HG02642 (cell line): ENCODE data around the gene TUBGCP6.
"Not testable (repeated sequence)": the region's sequence is repeated elsewhere in the genome, so short reads cannot be mapped to it uniquely, and the experiment has no call there.

Source experiments
- ATAC-seq: cut with Tn5 transposase; IDR thresholded peaks from one replicate; pipeline ENCODE4 v1.9.1; 2021; ENCODE audit warnings: mild to moderate bottlenecking; ENCODE audit not compliant: unreplicated experiment, poor library complexity

The TUBGCP6 gene

DNA sequence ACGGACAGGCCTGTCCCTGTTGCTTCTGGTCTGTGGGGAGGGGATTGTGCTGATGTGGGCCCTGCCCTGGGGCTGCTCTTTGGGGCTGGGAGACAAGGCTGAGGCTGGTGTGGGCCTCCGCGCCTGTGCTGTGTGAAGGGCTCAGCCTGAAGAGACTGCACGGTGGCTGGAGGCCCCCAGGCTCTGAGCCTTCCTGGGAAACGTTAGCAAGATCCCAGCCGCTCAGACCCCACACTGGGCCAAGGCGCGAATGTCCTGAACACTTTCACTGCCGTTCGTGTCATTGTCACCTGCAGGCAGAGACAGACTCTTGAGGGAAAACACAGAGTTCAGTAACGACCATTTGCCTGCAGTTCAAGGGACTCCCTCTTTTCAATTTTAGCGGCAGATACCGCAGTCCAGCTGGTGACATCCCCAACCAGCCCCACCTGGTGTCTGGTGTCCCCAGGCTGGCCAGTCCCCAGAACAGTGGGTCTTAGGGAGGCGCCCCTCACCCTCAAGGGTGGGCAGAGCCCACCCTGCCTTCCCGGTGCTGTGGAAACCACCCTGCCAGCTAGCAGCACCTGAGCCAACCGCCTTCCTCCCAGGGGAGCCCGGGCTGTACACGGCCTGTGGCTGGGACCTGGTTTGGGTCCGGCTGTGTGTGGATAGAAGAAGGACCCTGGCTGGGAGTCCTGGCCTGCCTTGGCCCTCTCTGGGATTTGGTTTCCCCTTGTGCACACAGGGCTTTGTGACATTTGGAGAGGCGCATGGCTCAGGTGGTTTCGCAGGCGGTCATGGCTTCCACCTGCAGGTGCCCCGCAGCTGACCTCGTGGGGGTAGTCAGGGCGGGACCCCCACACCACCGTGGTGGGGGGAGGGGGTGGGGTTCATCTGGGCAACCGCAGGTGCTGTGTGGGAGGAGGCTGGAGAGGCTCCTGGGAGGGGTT is 68.6 kb downstream of the TUBGCP6 start:
- no peak for ATAC-seq

DNA sequence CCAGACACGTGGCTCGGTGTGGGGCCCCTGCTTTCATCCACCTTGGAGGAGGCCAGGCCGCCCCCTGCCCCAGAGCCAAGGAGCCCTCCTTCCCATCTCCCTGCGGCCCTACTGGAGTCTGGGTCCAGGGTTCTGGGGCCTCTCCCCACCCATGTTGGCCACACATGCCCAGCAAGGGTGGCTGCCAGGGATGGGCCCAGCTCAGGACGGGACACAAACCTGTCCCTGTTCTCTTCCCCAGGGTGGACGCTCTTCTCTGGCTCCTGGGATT is 69.7 kb downstream of the TUBGCP6 start:
- no peak for ATAC-seq

DNA sequence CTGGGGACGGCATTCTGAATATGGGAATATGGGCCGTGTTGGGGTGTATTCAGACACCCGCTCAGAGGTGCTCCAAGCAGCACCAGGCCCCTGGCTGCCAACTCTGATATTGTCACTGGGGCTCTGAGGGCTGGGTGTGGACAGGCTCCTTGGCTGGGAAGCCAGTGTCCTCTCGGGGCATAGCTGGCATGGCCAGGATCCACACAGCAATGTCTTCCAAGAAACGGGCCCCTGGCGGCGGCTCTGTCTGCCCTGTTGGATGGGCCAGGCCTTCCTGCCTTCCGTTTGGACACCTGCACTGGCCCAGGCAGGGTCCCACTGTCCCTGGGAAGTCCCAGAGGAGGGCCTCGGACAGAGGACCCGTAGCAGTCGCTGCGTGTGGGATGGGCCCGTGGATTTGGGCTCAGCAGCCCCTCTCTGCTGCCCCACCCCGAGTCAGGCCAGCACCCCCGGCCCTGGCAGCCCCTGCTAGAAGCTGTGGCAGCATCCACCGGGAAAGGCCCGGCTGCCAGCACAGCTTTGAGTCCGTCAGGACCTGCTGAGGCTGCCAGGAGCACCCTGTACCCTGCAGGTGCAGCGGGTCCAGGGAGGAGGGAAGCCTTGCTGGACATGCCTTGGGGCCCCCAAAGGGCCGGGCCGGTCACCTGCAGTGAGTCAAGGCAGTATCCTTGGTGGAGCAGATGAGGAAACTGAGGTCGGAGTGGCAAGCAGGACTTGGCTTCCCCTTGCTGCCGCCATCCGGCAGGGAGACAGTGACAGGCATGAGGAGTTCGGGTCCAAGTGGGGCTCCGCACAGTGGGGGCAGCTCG is 70.2 kb downstream of the TUBGCP6 start:
- ATAC-seq: no peak

DNA sequence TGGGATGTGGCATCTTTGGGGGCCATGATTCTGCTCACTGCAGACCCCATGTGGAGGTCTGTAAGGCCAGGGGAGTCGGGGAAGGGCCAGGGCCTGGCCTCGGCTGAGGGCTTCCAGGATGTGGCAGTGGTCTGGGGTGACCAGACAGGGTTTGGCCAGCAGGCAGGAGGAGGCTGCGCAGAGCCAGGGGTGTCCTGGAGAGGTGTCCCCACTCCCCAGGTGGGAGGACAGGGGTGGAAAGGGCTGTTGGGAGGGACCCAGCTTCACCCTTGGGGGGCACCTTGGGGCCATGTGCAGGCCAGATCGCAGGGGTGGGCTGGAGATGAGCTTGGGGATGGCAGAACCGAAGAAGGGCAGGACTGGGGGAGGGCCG is 70.9 kb downstream of the TUBGCP6 start:
- no peak for ATAC-seq

DNA sequence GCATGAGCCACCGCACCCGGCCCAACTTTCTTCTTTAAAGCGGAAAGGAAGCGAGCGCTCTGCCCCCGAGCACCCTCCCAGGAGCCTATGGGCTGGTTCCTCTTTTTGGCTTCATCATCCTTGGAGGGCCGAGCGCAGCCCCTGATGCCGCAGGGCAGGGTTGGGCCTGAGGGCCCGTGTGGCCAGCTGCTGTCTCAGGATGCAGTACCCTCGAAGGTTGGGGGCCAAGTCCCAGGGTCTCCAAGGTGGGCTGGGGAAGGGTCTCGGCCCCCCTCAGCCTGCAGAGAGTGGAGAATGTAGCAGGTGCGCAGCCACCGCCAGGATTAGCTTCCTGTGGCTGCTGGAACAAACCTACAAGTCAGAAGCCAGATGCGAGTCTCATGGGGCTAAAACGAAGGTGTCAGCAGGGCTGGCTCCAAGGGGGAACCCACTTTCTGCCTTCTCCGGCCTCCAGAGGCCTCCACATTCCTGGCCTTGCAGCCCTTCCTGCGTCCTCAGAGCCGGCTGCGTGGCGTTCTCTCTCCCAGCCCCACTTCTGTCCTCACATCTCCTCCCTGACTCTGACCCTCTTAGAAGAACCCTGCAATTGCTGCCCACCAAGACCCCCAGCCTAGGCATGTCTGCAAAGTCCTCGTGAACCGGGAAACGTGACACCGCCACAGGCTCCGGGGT is 71.4 kb downstream of the TUBGCP6 start:
- no peak for ATAC-seq

DNA sequence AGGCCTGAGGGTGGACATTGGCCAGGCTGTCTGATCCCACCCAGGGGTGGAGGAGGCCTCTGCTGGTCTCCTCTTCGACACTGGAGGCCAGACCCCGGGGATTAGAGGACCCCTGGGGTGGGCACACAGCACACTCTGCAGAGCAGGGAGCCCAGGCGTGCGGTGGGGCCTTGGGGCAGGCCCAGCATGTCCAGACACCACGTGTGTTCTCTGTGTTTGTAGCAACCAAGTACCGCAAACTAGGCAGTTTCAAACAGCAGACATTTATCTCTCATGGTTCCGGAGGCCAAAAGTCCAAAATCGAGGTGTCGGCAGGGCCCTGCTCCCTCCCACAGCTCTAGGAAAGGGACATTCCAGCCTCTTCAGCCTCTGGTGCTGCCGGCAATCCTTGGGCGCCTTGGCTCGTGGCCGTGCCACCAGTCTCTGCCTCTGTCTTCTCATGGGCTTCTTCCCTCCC is 72.8 kb downstream of the TUBGCP6 start:
- ATAC-seq: no peak

DNA sequence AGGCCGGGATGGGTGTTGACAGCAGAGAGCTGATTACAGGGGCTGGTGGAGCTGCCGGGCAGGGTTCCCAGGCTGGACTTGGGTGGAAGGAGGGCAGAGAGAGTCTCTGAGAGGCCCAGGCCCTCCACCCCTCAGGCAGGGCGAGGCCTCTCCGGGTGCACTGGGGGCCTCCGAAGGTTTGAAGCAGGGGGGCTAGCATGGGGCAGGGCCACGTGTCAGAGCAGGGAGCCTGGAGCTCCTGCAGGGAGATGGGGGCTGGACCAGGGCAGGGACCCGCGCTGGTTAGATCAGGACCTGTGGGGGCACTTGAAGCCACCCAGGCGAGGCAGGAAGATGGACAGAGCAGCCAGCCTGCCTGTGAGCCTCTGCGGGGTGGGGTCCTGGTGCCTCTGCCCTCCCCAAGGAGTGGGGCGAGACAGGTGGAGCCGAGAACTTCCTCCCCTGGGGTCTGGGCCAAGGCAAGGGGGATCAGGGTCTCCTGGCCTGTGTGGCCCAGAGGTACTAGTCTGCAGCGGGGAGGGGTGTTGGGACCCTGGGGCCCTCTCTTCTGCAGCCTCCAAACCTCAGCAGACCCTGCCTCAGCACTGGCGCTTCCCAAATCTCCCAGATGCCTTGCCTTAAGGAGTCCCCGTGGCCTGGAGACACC is 73.4 kb downstream of the TUBGCP6 start:
- ATAC-seq: no peak

DNA sequence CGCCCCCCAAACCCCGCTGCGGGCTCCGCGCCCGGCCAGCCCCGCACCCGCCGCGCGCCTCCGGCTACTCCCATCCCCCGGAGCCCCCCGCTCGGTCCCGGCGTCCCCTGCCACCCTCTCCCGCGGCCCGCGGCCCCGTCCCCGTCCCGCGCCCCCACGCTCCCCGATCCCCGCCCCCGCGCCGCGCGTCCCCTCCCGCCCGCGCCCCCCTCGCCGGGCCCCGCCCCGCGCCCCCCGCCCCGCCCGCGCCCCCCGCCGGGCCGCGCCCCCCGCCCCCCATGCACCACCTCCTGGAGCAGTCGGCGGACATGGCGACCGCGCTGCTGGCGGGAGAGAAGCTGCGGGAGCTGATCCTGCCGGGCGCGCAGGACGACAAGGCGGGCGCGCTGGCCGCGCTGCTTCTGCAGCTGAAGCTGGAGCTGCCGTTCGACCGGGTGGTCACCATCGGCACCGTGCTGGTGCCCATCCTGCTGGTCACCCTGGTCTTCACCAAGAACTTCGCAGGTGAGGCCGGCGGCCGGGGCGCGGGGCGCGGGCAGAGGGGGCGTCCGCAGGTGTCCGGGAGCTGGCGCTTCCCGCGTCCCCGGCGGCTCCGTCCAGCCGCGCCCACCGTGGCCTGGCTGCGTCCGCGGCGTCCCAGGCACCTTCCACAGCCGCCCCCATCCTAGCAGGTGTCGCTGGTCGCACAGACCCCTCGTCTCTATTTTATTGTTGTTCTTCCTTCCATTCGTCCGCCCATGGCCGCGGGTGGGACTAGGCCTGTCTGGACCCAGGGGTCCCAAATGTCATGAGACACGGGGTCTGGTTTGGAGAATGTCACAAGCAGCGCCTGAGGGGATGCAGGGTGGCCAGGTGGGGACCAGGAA is 74.1 kb downstream of the TUBGCP6 start, which contains the start of gene PANX2:
Gene PANX2, plus strand, starts transcription at position 279 of the 866 bp plus-strand sequence. Its CDS starts 0 bp downstream, at position 279.
- no peak for ATAC-seq

DNA sequence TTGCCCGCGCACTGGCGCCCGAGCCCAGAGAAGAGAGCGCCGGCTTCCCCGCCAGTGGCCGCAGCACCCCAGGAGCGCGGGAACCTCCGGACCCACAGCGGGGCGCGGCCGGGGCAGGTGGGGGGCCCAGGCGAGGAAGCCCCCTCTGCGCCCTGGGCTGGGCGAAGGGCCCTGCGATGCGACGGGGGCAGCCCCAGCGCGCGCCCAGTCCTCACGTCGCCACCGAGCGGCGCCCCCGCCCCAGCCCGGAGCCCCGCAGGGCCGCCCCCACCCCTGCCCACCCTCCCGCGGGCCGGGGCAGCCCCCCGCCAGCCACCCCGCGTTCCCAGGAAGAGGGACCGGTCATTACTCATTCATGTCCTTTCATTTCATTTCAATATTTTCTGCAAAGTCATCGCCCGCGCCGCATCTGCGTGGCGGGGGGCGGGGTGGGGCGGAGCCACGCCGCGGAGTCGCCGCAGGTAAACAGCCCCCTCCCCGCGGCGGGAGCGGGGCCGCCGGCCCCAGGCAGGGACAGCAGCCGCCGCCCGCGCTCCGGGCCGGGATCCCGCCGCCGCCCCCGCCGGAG is 75.0 kb downstream of the TUBGCP6 start:
- no peak for ATAC-seq

DNA sequence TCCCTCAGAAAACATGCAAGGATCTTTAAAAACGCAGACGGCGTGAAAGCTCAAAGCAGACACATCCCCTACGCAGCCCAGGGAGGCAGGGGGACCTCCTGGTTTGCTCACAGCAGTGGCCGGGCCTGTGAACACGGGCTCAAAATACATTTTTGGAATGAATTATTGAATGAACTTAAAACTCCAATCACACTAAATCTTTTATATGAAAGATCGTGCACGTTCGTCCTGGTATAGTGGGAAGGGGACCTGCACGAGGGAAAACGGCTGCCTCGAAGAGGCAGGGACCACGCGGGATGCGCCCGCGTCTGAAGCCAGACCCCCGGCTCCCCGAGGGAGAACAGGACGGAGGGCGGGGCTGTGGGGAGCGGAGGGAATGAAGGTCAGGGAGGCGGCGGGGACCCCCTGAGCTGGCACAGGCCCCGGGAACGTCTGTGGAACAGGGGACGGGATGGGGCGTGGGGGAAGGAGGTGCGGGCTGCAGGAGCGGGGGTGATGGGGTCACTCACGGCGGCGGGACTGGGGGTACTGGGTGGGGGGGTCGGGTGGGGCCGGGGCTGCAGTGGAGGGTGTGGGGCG is 75.6 kb downstream of the TUBGCP6 start:
- ATAC-seq: no peak

DNA sequence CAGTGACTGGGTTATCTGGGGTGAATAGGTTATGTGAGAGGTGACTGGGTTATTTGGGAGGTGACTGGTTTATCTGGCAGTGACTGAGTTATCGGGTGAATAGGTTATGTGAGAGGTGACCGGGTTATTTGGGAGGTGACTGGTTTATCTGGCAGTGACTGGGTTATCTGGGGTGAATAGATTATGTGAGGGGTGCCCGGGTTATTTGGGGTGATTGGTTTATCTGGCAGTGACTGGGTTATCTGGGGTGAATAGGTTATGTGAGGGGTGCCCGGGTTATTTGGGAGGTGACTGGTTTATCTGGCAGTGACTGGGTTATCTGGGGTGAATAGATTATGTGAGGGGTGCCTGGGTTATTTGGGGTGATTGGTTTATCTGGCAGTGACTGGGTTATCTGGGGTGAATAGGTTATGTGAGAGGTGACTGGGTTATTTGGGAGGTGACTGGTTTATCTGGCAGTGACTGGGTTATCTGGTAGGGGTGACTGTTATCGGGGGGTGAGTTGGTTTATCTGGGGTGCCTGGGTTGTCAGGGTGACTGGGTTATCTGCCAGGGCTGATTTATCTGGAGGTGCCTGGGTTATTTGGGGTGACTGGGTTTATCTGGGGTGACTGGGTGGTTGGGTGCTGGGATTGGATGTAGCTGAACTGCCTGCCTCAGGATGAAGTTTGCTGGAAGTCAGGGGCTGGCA is 76.2 kb downstream of the TUBGCP6 start:
- not testable (repeated sequence) for ATAC-seq

DNA sequence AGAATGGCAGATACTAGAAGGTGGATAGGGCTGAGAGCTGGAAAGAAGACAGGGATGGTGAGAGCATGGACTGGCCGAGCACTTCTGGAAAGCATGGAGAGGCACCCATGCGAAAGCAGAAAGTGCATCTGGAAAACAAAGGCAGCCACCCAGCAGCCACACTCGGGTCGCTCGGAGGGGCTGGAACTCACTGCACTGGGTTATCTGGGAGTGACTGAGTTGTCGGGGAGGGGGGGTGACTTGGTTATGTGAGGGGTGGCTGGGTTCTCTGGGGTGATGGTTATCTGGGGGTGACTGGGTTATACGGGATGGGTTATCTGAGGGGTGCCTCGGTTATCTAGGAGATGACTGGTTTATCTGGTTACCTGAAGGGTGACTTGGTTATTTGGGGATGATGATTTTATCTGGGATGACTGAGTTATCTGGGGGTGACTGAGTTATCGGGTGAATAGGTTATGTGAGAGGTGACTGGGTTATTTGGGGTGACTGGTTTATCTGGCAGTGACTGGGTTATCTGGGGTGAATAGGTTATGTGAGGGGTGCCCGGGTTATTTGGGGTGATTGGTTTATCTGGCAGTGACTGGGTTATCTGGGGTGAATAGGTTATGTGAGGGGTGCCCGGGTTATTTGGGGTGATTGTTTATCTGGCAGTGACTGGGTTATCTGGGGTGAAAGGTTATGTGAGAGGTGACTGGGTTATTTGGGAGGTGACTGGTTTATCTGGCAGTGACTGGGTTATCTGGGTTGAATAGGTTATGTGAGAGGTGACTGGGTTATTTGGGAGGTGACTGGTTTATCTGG is 76.9 kb downstream of the TUBGCP6 start:
- ATAC-seq: no peak
